Keratinocyte (primary cell): ENCODE data around the gene NUMB.

Source experiments
- CTCF ChIP-seq, 3 experiments: IDR thresholded peaks in 1 of 3; conservative IDR thresholded peaks in 1 of 3; optimal IDR thresholded peaks in 1 of 3; 2 replicates in 2 of 3; 3 replicates in 1 of 3; pipeline versions ENCODE3 to v1.5.1; 2011; ENCODE audit warnings: low read length in 3 of 3, mild to moderate bottlenecking in 3 of 3, moderate library complexity in 2 of 3, control low read depth in 1 of 3, inconsistent platforms in 1 of 3; ENCODE audit not compliant: insufficient read depth in 2 of 3; ENCODE audit errors: extremely low read depth in 1 of 3
- EZH2 ChIP-seq: IDR thresholded peaks from one replicate; pipeline ENCODE4 v1.6.1; 2012; ENCODE audit warnings: inconsistent platforms, mild to moderate bottlenecking, low read length, moderate library complexity

GRCh38 chr14:73402579-73402978 is 55.8 kb downstream of the NUMB start:
- TF ChIP-seq CTCF (optimal IDR thresholded peaks at IDR 0.05 in 1 of 3, IDR thresholded peaks at IDR 0.05 in 1 of 3, conservative IDR thresholded peaks at IDR 0.05 in 1 of 3; ENCODE audit: extremely low read depth in 1 of 3, insufficient read depth in 2 of 3, low read length in 3 of 3) (no peak), EZH2 (no peak)
